HTERT RPE-1 (cell line): ENCODE data around the gene CLEC4E.
"Not testable (repeated sequence)": the region's sequence is repeated elsewhere in the genome, so short reads cannot be mapped to it uniquely, and the experiment has no call there.

Experiments used
- in situ Hi-C: fragments of 300-500 bp; cut with MboI; formaldehyde crosslinking; loops from 4 replicates; pipeline ENCODE4 v1.14.3; 2020; ENCODE audit warnings: low sequenced_read_pairs

Gene CLEC4E, protein sequence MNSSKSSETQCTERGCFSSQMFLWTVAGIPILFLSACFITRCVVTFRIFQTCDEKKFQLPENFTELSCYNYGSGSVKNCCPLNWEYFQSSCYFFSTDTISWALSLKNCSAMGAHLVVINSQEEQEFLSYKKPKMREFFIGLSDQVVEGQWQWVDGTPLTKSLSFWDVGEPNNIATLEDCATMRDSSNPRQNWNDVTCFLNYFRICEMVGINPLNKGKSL

GRCh38 chr12:8540831-8541230, at the start of gene CLEC4E:
Gene CLEC4E, minus strand, starts transcription at chr12:8540905. Its CDS starts 108 bp downstream, at chr12:8540797.
- in situ Hi-C loops = not testable (repeated sequence)

DNA sequence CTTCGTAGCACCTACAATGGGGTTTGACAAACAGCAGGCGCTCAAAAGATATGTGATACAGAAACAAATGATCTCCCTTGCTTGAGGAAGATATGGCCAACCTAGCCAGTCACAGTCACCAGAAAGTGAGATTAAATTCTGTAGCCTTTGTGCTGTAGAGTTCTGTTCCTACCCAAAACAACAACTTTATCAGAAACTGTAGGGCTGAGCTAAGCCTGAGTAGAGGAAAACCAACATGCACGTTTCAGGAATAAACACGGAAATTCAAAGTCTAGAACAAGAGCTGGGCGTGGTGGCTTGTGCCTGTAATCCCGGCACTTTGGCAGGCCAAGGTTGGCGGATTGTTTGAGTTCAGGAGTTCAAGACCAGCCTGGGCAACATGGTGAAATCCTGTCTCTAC, 49.0 kb upstream of the CLEC4E start:
- in situ Hi-C loops = no loop called here

DNA sequence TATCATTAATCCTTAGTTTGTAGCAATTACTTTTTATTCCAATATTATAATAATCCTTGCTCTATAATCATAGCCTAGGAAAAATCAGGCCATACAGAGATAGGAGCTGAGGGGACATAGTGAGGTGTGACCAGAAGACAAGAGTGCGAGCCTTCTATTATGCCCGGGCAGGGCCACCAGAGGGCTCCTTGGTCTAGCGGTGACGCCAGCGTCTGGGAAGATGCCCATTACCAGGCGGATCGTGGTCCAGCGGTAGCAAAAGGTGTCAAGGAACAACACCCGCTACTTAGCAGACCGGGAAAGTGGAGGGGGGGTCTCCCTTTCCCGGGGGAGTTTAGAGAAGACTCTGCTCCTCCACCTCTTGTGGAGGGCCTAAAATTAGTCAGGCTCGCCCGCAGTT, 43.8 kb upstream of the CLEC4E start:
- in situ Hi-C loops = not testable (repeated sequence)

GRCh38 chr12:8584004-8584403, 43.3 kb upstream of the CLEC4E start:
- in situ Hi-C loops = no loop called here

DNA sequence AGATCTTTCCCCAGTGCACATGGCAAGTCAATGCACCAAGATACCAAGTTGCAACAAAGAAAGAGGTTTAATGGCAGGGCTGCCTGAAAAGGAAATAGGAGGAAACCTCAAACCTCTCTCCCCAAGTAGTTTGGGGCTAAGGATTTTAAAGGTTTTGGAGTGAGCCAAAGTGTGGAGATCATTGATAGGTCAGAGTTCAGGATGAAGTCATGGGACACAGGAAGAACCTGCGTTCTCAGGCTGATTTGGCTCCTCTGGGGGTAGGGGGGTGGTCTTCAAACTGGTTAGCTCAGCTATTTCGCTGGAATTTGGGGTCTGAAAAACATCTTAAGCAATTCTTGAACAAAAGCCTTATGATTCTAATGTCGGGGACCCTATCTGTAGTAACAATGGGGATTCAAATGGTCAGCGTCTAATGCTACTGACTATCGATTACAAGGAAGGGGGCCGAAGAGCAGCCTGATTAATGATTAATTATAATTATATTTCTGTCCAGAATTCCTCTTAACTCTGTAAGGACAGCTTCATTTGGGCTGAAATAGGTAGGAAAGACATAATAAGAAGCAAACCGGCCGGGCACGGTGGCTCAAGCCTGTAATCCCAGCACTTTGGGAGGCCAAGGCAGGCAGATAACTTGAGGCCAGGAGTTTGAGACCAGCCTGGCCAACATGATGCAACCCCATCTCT, 40.5 kb upstream of the CLEC4E start:
- in situ Hi-C loops = no loop called here

DNA sequence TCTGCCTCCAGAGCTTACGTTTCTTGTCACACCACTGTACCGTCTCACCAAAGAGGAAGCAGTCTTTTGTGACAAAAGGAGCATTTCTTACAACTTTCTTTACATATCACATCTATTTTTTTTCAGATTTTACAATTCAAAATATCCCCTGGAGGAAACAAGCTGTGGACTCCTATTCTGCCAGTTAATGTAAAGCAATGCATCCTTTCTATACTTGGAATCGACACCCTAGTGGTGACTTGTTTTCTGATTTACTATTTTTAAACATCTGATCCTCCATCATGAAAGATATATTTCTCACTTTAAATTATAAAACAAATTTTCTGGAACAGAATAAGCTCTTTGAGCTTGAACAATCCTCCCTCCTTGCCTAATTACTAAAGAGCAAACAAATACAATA, 37.2 kb upstream of the CLEC4E start:
- in situ Hi-C loops = no loop called here

DNA sequence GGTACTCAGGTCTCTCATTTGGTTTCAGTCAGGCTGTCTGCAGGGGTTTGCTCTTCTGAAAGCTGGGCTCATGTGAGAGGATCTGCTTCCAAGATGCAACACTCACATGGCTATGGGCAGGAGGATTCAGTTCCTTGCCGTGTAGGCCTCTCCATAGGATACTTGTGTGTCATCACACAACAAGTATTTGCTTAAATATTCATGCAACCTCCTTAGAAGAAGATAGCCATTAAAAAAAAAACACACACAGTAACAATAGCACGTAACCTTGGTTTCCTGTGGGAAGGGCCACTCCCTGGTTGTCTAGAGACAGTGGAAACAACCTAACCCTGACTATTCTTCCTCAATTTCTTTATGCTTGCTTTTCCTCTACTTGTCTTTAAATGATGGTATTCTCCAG, 31.8 kb upstream of the CLEC4E start:
- in situ Hi-C loops = no loop called here

GRCh38 chr12:8566525-8566924, 25.8 kb upstream of the CLEC4E start:
- in situ Hi-C loops = no loop called here

DNA sequence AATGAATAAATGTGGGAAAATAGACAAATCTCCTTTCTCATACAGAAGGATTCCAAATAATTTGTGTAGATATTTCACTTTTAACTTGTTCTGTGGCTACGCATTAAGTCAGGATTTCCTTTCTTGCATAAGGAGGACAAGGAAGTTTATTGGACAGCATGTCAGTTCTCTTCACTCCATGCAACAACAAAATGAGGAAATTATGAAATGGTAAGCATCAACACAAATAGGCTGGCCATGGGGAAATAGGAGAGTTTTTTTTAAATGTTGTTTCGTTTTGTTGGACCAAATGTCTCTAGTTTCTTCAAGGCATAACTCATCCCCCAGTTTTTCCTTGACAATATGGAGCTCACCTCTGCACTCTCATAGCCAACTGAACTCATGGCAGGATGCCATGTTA, 25.3 kb upstream of the CLEC4E start:
- in situ Hi-C loops = not testable (repeated sequence)

DNA sequence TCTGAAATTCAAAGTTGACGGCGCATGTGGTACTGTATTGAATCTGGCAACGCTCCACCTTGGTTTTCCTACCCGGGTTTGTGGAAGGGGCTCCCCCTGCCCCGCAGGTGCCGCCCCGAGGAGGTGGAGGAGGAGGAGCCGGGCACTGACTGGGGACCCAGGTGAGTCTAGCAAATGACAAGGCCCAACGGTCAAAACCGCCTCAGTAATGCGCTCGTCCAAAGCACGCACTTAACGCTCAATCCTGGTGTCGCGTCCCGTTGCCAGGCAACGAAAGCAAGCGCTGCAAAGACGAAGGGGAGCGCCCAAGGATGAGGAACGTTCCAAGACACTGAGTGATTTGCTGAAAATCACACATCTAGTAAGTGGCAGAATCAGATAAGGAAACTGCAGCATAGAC, 24.0 kb upstream of the CLEC4E start:
- in situ Hi-C loops = no loop called here

GRCh38 chr12:8563356-8563755, 22.7 kb upstream of the CLEC4E start:
- in situ Hi-C loops = no loop called here

DNA sequence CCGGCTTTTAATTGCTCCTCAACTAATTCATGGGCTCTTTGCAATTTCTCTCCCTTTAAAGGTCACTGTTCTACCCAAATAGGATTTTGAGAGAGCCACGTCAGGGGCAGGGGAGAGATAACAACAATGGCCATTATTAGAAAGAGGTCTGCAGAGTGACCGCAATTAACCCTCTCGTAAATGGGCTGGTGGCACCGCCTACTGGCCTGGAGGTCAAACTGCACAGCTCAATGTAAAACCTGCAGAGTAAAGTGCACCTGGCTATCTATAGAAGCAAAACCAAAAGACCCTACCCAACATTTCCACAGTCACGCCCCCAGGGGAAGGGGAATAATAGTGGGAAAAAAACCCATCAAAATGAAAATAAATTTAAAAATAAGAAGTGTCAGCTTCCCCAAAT, 21.6 kb upstream of the CLEC4E start:
- in situ Hi-C loops = no loop called here

GRCh38 chr12:8561011-8561410, 20.3 kb upstream of the CLEC4E start:
- in situ Hi-C loops = no loop called here

DNA sequence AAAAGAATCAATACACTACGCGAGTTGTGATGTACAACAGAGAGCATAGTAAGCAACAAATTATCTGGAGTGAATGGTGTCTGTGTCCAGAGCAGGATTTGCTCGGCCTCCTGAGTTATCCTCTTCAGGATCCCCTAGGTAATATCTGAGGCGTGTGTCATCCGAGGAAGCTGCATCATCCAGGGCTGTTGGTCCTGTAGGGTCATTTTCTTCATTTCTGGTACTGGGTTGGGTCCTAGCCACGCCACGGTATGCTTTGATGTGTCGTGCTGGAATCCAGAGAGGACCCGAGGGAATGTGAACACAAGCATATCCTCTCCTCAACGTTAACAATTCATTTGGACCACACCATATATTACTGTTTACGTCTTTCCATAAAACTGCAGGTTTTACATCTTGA, 19.0 kb upstream of the CLEC4E start:
- in situ Hi-C loops = no loop called here

- in situ Hi-C loops = no loop called here
Measured at GRCh38 chr12:8556531-8557097, 15.9 kb upstream of the CLEC4E start.

DNA sequence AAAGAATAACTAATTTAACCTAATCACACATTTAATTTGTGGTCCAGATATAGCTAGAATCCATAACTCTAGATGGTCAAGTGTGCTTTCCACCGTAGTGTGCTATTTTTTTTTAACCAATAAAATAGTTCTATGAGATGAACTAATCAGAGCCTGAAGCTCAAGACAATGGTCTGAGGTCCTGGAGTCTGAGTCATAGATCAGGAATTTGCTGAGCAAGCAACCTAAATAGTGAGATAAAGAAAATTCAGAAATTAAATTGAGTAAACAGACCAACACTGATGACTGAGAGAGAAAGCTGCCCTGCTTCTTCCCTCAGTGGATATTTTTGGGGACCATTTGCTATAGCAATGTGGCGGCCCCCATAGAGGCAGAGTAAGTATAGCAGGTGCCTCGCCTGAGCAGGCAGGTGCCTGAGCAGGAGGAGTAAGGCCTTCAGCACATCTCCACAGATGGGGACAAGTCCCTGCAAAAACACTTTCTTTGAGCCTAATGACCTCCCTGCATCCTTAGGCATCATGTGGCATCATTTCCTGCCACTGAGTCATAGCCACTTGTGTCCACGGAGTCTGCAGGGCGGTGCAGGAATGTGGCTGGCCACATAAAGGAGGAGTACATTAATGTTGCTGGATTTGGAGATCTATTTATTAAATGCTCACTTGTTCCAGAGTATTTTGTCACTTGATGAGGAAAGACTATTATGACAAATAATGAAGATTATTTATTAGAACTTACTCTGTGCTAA, 13.9 kb upstream of the CLEC4E start:
- in situ Hi-C loops = no loop called here

GRCh38 chr12:8553088-8553627, 12.5 kb upstream of the CLEC4E start:
- in situ Hi-C loops = no loop called here

DNA sequence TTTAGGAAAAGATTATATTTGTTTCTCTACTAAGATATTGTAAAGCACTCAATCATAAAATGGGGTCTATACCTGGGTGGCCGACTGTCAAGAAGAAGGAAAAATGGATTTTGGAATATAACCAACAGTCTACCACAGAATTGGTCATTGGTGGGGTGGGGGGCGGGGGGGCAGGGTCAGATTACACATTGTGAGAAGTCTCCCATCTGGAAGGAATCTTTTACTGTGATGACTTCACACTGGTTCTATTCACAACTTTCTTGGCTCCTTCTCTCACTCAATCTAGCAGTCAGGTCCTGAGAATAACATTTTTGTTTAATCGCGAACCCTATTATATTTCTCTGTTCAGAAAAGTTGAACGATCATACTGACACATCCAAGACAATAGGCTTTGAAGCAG, 8.7 kb upstream of the CLEC4E start:
- in situ Hi-C loops = no loop called here

DNA sequence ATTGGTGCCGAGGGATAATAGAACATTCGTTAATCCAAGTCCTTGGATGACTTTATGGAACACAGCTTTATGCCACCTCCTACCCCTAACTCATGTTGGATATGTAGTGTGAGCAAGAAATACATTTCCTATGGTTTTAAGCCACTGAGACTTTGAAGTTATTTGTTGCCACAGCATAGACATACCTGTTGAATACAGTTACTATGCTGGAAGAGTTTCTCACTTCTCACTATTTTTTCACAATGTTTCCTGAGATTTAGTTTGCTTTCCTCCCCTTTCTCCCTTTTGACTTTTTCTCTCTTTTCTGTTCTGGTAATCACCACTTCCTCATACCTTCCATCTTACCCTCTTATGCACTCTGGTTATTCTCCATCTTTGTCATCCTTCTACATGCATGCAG, 7.5 kb upstream of the CLEC4E start:
- in situ Hi-C loops = no loop called here

DNA sequence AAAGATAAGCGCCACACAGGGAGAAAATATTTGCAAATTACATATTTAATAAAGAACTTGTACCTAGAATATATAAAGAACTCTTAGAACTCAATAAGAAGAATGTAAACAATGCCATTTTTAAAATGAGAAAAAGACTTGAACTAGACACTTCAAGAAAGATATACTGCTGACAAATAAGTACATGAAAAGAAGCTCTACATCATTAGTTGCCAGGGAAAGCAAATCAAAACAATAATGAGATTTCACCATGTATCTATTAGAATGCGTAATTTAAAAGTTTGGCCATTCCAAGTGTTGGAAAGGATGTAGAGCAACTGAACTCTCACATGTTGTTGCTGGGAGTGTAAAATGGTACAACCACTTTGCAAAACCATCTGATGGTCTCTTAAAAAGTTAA, 6.9 kb upstream of the CLEC4E start:
- in situ Hi-C loops = no loop called here

- in situ Hi-C loops = no loop called here
Measured at GRCh38 chr12:8546591-8546990, 5.9 kb upstream of the CLEC4E start.

DNA sequence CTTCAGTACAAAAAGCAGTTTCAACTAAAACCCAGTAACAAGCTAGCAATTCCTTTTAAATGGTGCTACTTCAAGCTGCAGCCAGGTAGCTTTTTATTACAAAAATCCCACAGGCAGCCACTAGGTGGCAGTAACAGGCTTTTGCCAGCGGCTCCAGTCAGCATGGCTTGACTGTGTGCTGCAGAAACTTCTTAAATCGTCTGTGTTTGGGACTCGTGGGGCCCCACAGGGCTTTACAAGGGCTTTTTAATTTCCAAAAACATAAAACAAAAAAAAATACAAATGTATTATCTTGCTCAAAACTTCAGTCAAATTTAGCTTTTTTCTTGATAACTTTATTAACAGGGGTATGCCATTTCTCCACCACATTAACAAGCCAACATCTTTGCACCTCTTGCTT, 3.6 kb upstream of the CLEC4E start:
- in situ Hi-C loops = no loop called here
